ENCODE measurements around the gene LRRC8A. TPM values are rescaled to one million over a fixed set of nuclear protein-coding genes. Genes with fewer than 3 reads are reported as not detected.

Gene LRRC8A
- total RNA-seq, 1 donor: 38.0 TPM

DNA sequence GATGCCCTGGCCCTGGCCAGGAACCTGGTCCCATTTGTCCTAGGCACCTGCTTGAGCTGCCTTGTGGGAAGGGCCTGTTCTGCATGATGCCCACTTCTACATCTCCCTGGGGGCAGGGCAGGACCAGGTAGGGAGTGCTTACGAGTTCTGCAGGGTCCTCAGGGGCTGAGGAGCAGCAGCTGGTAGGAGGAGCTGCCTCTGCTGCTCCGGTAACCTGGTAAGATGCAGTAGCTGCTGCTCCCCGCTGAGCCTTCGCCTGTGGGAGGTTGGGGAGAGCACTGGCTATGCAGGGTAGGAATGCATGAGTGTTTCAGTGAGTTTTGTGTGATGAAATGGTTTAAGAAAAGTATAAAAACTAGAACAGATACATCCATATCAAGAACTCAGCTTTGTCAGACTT lies 13.6 kb downstream of the LRRC8A start:
- H3K79me2 ChIP-seq (ENCODE audit: insufficient read depth, low read length): peaks cover 69% of the 10 kb centered on the region

DNA sequence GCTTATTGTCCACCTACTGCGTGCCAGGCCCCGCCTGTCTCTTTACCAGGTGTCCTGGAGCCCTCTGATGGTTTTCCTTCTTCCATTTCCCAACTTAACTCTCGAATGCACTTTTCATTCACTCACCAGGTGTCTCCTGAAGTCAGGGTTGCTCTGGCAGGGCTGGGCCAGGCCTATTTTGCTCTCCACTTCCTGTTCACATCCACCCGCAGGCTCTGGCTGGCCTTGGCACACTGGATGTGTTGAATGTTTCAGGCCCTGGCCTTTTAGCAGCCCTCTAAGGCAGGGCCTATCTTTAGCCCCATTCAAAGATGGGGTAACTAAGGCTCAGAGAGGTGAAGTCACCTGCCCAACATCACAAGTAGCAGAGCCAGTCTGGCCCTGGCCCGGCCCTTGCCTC lies 16.4 kb downstream of the LRRC8A start:
- H4K20me1 ChIP-seq (ENCODE audit: insufficient read depth, low read length): peaks cover 2% of the 10 kb centered on the region
- TF ChIP-seq, protein P1, sequence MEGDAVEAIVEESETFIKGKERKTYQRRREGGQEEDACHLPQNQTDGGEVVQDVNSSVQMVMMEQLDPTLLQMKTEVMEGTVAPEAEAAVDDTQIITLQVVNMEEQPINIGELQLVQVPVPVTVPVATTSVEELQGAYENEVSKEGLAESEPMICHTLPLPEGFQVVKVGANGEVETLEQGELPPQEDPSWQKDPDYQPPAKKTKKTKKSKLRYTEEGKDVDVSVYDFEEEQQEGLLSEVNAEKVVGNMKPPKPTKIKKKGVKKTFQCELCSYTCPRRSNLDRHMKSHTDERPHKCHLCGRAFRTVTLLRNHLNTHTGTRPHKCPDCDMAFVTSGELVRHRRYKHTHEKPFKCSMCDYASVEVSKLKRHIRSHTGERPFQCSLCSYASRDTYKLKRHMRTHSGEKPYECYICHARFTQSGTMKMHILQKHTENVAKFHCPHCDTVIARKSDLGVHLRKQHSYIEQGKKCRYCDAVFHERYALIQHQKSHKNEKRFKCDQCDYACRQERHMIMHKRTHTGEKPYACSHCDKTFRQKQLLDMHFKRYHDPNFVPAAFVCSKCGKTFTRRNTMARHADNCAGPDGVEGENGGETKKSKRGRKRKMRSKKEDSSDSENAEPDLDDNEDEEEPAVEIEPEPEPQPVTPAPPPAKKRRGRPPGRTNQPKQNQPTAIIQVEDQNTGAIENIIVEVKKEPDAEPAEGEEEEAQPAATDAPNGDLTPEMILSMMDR (IDR thresholded peaks at IDR 0.05; ENCODE audit: extremely low read depth, low read depth, low read length): no peak
- H3K4me3 ChIP-seq (ENCODE audit: insufficient read depth, low read length): no peak overlapping the region
- H3K4me2 ChIP-seq (ENCODE audit: insufficient read depth, low read length): no peak overlapping the region
- H3K36me3 ChIP-seq (ENCODE audit: insufficient read depth, low read length): peaks cover 44% of the 10 kb centered on the region
- peaks cover 7% of the 10 kb centered on the region for H3K4me1 ChIP-seq (ENCODE audit: insufficient read depth, low read length)
- H3K27me3 ChIP-seq (ENCODE audit: insufficient read depth, low read length): no peaks in the 10 kb centered on the region
- no peaks in the 10 kb centered on the region for H3K9me3 ChIP-seq (ENCODE audit: low read depth, low read length)
- H3K79me2 ChIP-seq (ENCODE audit: insufficient read depth, low read length): peaks cover 64% of the 10 kb centered on the region
- H3K27ac ChIP-seq (ENCODE audit: low read depth, low read length): no peak overlapping the region
- peak; percentile 26 for DNase-seq (ENCODE audit: insufficient read length, low spot score, missing footprints)
- no peak overlapping the region for H2AFZ ChIP-seq (ENCODE audit: low read length)

More for the DNA sequence above, 13.6 kb downstream of the LRRC8A start:
- Histone ChIP-seq H3K4me3 (ENCODE audit: insufficient read depth, low read length) (no peak overlapping the region), H3K27ac (ENCODE audit: low read depth, low read length) (no peak overlapping the region), H3K9me3 (ENCODE audit: low read depth, low read length) (no peaks in the 10 kb centered on the region), H3K4me1 (ENCODE audit: insufficient read depth, low read length) (peaks cover 28% of the 10 kb centered on the region), H3K4me2 (ENCODE audit: insufficient read depth, low read length) (no peak overlapping the region), H4K20me1 (ENCODE audit: insufficient read depth, low read length) (peaks cover 8% of the 10 kb centered on the region), H3K36me3 (ENCODE audit: insufficient read depth, low read length) (peaks cover 46% of the 10 kb centered on the region), H3K27me3 (ENCODE audit: insufficient read depth, low read length) (no peaks in the 10 kb centered on the region), H2AFZ (ENCODE audit: low read length) (no peak overlapping the region)
- peak; percentile 27 for DNase-seq (ENCODE audit: insufficient read length, low spot score, missing footprints)
- TF ChIP-seq, protein P1 (IDR thresholded peaks at IDR 0.05; ENCODE audit: extremely low read depth, low read depth, low read length): no peak

DNA sequence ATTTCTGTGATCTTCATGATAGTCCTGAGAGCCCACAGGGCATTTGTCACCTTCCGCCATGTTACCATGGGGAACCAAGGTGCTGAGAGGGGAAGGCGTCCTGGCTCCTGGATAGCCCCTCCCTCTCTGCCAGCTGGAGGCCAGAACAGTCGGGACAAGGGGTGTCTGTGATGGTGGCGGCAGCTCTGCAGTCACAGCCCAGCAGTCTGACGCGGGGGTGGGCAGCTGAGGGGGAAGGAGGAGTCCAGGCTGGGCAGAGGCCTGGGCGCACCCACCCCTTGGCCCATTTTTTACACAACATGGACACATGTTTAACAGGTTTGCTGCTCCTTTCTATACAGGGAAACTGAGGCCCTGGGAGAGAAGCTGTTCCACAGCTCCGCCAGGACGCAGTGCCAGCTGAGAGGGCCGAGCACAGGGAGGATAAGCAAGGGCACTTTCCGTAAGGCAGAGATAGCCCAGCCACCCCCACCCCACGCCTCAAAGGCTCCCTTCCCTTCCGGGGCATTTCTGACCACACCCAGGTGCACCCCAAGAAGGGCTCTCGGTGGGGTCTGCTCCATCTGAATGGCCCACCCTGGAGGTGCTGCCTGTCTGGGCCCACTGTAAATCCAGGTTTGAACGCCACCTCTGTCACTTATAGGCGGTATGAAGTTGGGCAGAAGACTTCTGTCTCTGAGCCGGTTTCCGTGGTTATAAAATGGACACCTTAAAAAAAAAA lies 17.1 kb downstream of the LRRC8A start:
- TF ChIP-seq, protein P1 (IDR thresholded peaks at IDR 0.05; ENCODE audit: extremely low read depth, low read depth, low read length): no peak
- Histone ChIP-seq H3K4me2 (ENCODE audit: insufficient read depth, low read length) (no peak overlapping the region), H3K36me3 (ENCODE audit: insufficient read depth, low read length) (peaks cover 42% of the 10 kb centered on the region), H3K79me2 (ENCODE audit: insufficient read depth, low read length) (peaks cover 62% of the 10 kb centered on the region), H2AFZ (ENCODE audit: low read length) (no peak overlapping the region), H3K4me1 (ENCODE audit: insufficient read depth, low read length) (peaks cover 6% of the 10 kb centered on the region), H3K4me3 (ENCODE audit: insufficient read depth, low read length) (no peak overlapping the region), H3K27ac (ENCODE audit: low read depth, low read length) (no peak overlapping the region), H3K27me3 (ENCODE audit: insufficient read depth, low read length) (no peaks in the 10 kb centered on the region), H4K20me1 (ENCODE audit: insufficient read depth, low read length) (peaks cover 2% of the 10 kb centered on the region), H3K9me3 (ENCODE audit: low read depth, low read length) (no peaks in the 10 kb centered on the region)
- DNase-seq (ENCODE audit: insufficient read length, low spot score, missing footprints): no peak

DNA sequence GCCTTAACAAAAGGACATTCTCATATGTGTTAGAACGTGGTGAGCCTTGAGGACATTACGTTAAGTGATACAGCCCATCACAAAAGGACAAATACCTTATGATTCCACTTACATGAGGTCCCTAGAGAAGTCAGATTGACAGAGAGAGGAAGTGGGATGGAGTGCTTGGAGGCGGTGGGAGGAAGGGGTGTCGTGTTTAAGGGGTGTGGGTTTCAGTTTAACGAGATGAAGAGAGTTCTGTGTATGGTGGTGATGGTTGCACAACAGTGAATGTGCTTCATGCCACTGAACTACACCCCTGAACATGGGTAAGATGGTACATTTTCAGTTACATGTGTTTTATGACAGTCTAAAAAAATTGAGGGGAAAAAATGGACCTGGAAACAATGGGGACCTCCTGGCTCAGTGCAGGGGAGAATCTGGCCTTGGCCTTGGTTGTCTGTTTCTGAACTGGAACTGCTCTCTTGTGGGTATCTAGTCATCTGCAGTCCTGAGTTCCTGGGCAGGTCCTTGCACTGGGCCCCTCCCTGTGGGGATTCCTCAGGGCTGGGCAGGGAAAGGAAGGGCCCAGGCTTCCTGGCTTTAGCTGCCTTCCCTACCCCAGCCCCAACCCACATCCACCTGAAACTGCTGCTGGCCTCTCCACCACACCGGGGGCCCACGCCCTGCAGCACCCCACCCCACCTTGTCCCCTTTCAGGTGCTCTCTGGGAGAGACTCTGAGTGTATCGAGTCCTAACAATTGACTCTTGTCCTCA lies 17.8 kb downstream of the LRRC8A start:
- peaks cover 6% of the 10 kb centered on the region for H3K4me1 ChIP-seq (ENCODE audit: insufficient read depth, low read length)

More for the DNA sequence above, 17.8 kb downstream of the LRRC8A start:
- peak; percentile 64 for DNase-seq (ENCODE audit: insufficient read length, low spot score, missing footprints)
- TF ChIP-seq, protein P1 (IDR thresholded peaks at IDR 0.05; ENCODE audit: extremely low read depth, low read depth, low read length): no peak
- Histone ChIP-seq H4K20me1 (ENCODE audit: insufficient read depth, low read length) (peaks cover 2% of the 10 kb centered on the region), H3K36me3 (ENCODE audit: insufficient read depth, low read length) (peaks cover 42% of the 10 kb centered on the region), H3K79me2 (ENCODE audit: insufficient read depth, low read length) (peaks cover 62% of the 10 kb centered on the region), H3K9me3 (ENCODE audit: low read depth, low read length) (no peaks in the 10 kb centered on the region), H3K27ac (ENCODE audit: low read depth, low read length) (no peak overlapping the region), H3K4me3 (ENCODE audit: insufficient read depth, low read length) (no peak overlapping the region), H2AFZ (ENCODE audit: low read length) (no peak overlapping the region), H3K27me3 (ENCODE audit: insufficient read depth, low read length) (no peaks in the 10 kb centered on the region), H3K4me2 (ENCODE audit: insufficient read depth, low read length) (no peak overlapping the region)

Measured in osteoblast (primary cell).